ENCODE results near the gene PTPRU. TPM values are rescaled to one million over a fixed set of nuclear protein-coding genes. Genes with fewer than 3 reads are reported as not detected.

Gene PTPRU
- total RNA-seq, 1 experiment from 2014 or later: 31.4 TPM

DNA sequence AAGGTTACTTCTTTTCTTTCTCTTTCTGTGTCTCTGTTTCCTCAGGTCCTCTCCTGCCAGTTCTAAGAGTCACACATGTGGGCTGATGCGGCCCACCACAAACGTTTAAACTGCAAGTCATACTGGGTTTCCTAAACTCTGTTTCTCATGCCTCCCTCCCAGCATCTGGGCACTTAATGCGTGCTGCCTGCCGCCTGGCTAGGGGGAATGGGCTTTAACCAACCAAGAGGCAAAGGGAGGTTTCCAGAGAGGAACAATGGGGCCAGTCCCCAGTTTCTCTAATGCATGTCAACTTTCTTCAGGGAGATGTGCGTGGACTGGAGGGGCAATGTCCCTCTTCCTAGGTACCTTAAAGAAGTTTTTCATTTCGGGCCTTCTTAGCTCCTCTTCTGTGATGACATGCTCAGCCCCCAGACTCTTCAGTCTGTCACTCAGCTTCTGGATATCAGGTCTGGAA lies 34.7 kb upstream of the PTPRU start:
- H4K20me1 ChIP-seq (ENCODE audit: insufficient read depth): no peaks in the 10 kb centered on the region
- H3K36me3 ChIP-seq (ENCODE audit: low read depth): peaks cover 8% of the 10 kb centered on the region
- TF ChIP-seq, protein P1, sequence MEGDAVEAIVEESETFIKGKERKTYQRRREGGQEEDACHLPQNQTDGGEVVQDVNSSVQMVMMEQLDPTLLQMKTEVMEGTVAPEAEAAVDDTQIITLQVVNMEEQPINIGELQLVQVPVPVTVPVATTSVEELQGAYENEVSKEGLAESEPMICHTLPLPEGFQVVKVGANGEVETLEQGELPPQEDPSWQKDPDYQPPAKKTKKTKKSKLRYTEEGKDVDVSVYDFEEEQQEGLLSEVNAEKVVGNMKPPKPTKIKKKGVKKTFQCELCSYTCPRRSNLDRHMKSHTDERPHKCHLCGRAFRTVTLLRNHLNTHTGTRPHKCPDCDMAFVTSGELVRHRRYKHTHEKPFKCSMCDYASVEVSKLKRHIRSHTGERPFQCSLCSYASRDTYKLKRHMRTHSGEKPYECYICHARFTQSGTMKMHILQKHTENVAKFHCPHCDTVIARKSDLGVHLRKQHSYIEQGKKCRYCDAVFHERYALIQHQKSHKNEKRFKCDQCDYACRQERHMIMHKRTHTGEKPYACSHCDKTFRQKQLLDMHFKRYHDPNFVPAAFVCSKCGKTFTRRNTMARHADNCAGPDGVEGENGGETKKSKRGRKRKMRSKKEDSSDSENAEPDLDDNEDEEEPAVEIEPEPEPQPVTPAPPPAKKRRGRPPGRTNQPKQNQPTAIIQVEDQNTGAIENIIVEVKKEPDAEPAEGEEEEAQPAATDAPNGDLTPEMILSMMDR (conservative IDR thresholded peaks at IDR 0.05): no peak
- no peak for TF ChIP-seq EZH2 (IDR thresholded peaks at IDR 0.05; ENCODE audit: low read depth)
- H3K4me3 ChIP-seq: no peak overlapping the region
- H3F3A ChIP-seq (ENCODE audit: insufficient read depth, low read depth): peaks cover 7% of the 10 kb centered on the region; the same call in 1 of the 2 replicates
- H3K9me2 ChIP-seq (ENCODE audit: insufficient read depth): no peaks in the 10 kb centered on the region
- no peak overlapping the region for H2AFZ ChIP-seq
- H3K79me2 ChIP-seq (ENCODE audit: low read depth): no peaks in the 10 kb centered on the region
- ChIA-PET POLR2A (ENCODE audit: unreplicated experiment) (no interaction called here), CTCF (interaction anchor here (1.4 kb wide), 1 partner anchor 315 kb away, joined by 8 read pairs; no protein-coding TSS in a partner anchor)
- no peaks in the 10 kb centered on the region for H3K9me3 ChIP-seq (ENCODE audit: insufficient read depth, low read depth)
- no peaks in the 10 kb centered on the region for H3K27me3 ChIP-seq (ENCODE audit: insufficient read depth, low read depth)
- no TSS peak for BruUV-seq (replicated peaks)
- no peak overlapping the region; the same call in 1 of the 2 replicates for H3K4me2 ChIP-seq
- intact Hi-C loops (cut with micrococcal nuclease; ENCODE audit: unreplicated experiment): loop anchor here (2.0 to 10.0 kb wide), 3 partner anchors 169 to 557 kb away; partner anchors contain the start of genes RNU11 and TAF12
- peaks cover 9% of the 10 kb centered on the region for H3K4me1 ChIP-seq (replicated peaks; ENCODE audit: insufficient read depth)
- no peak overlapping the region for H3K27ac ChIP-seq
- DNase-seq: no peak

DNA sequence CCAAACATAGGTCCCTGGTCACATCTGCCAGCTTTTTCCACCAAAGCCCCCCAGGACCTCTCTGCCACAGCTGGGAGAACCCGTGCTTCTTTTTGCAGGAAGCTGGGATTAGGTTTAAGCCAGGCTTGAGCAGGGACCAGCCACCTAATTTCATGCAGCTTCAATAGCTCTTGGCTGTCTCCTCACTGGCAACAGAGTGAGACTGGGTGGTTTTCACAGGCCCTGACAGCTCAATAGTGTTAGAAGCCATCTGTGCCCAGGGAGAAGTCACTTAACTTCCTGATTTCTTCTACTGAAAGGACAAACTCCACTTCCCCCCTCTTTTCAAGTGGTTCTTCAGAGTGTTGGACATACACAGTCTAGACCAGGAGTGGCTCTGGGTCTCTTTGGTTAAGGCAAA lies 34.3 kb upstream of the PTPRU start:
- DNase-seq: no peak
- Histone ChIP-seq H3K36me3 (ENCODE audit: low read depth) (peaks cover 8% of the 10 kb centered on the region), H3K4me3 (no peak overlapping the region), H3K4me1 (replicated peaks; ENCODE audit: insufficient read depth) (peaks cover 9% of the 10 kb centered on the region), H3K9me3 (ENCODE audit: insufficient read depth, low read depth) (no peaks in the 10 kb centered on the region), H3K27ac (peak overlapping the region; percentile 63), H3K9me2 (ENCODE audit: insufficient read depth) (no peaks in the 10 kb centered on the region), H3K79me2 (ENCODE audit: low read depth) (no peaks in the 10 kb centered on the region), H3F3A (ENCODE audit: insufficient read depth, low read depth) (peaks cover 7% of the 10 kb centered on the region; the same call in 1 of the 2 replicates), H4K20me1 (ENCODE audit: insufficient read depth) (no peaks in the 10 kb centered on the region), H3K4me2 (peak overlapping the region; percentile 68), H3K27me3 (ENCODE audit: insufficient read depth, low read depth) (no peaks in the 10 kb centered on the region), H2AFZ (no peak overlapping the region)
- intact Hi-C loops (cut with micrococcal nuclease; ENCODE audit: unreplicated experiment): loop anchor here (2.0 to 10.0 kb wide), 3 partner anchors 169 to 557 kb away; partner anchors contain the start of genes RNU11 and TAF12
- no TSS peak for BruUV-seq (replicated peaks)
- POLR2A ChIA-PET (ENCODE audit: unreplicated experiment): no interaction called here
- CTCF ChIA-PET: interaction anchor here (0.5 to 1.5 kb wide), 10 partner anchors 20 to 325 kb away, joined by 3 to 8 read pairs (median 4); partner anchors contain the start of gene SRSF4
- TF ChIP-seq EZH2 (IDR thresholded peaks at IDR 0.05; ENCODE audit: low read depth): no peak
- TF ChIP-seq, protein P1 (conservative IDR thresholded peaks at IDR 0.05): no peak

DNA sequence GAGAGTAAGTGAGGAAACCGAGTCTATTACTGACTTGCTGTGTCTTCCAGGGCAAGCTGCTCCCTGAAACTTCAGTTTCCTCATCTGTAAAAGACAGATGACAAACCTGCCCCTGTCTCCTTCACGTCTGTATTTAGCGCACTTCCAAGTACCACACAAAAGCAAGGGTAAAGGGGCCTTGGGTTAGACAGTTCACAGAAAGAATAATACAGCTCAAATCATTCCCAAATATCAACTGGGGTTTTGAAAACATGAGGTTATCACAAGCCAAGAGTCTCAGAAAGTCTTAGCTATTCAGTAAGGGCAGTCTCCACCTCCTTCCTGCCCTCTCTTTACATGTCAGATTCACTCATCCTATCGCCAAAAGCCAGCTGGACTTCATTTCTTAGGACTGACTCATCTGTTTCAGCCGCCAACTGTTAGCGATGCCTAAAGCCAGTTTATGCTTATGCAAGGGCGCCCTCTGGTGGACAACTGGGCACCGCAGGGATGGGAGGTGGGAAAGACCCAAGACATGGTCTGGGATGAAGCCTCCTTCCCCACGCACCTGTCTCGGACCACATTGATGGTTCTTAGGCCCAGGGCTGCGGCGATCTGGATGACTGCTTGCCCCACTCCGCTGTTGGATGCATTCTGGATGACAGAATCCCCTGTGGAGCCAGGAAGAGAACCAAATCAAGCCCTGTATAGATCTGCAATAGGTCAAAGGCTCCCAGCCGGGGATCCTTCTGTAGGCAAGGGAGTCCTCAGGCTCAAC lies 33.6 kb upstream of the PTPRU start:
- Histone ChIP-seq H2AFZ (no peak overlapping the region), H3K4me3 (peak overlapping the region; percentile 23; the same call in 1 of the 2 replicates), H3K4me1 (replicated peaks; ENCODE audit: insufficient read depth) (peaks cover 9% of the 10 kb centered on the region), H3K27ac (peak overlapping the region; percentile 63), H3K79me2 (ENCODE audit: low read depth) (no peaks in the 10 kb centered on the region), H3K4me2 (peak overlapping the region; percentile 68), H3K9me3 (ENCODE audit: insufficient read depth, low read depth) (no peaks in the 10 kb centered on the region), H4K20me1 (ENCODE audit: insufficient read depth) (no peaks in the 10 kb centered on the region), H3K27me3 (ENCODE audit: insufficient read depth, low read depth) (no peaks in the 10 kb centered on the region), H3K36me3 (ENCODE audit: low read depth) (peaks cover 8% of the 10 kb centered on the region), H3K9me2 (ENCODE audit: insufficient read depth) (no peaks in the 10 kb centered on the region), H3F3A (ENCODE audit: insufficient read depth, low read depth) (peaks cover 7% of the 10 kb centered on the region; the same call in 1 of the 2 replicates)
- BruUV-seq (replicated peaks): no TSS peak
- DNase-seq: peak; percentile 89 to 90
- ChIA-PET CTCF (interaction anchor here (0.5 to 1.5 kb wide), 11 partner anchors 21 to 325 kb away, joined by 3 to 23 read pairs (median 4); partner anchors contain the start of gene SRSF4), POLR2A (ENCODE audit: unreplicated experiment) (interaction anchor here (0.6 to 0.7 kb wide), 3 partner anchors 217 to 318 kb away, joined by 3 to 7 read pairs (median 5); no protein-coding TSS in a partner anchor)
- TF ChIP-seq EZH2 (IDR thresholded peaks at IDR 0.05; ENCODE audit: low read depth): no peak
- TF ChIP-seq, protein P1 (conservative IDR thresholded peaks at IDR 0.05): peak; percentile 87
- intact Hi-C loops (cut with micrococcal nuclease; ENCODE audit: unreplicated experiment): loop anchor here (1.0 to 10.0 kb wide), 4 partner anchors 170 to 558 kb away; partner anchors contain the start of genes RNU11 and TAF12

All from PC-9 (cell line).